Measurements from ENCODE around the gene C9. TPM values are rescaled to one million over a fixed set of nuclear protein-coding genes. Genes with fewer than 3 reads are reported as not detected.

C9 gene
- total and polyA plus RNA-seq, 2 experiments from 2014 or later, result not detected

GRCh38 chr5:39284552-39284951 is 79.7 kb downstream of the C9 start:
- H2AFZ ChIP-seq, result no peak overlapping the region
- H3K27ac Mint-ChIP-seq, result no peak overlapping the region
- peaks cover 25% of the 10 kb centered on the region for H3K36me3 Mint-ChIP-seq (ENCODE audit: low read depth)
- no peak overlapping the region for H3K4me3 Mint-ChIP-seq
- H3K9me2 ChIP-seq (ENCODE audit: insufficient read depth), result no peaks in the 10 kb centered on the region
- no peaks in the 10 kb centered on the region for H4K20me1 ChIP-seq (replicated peaks; ENCODE audit: insufficient read depth)
- H3K4me2 ChIP-seq, result no peak overlapping the region
- DNase-seq (ENCODE audit: low spot score) (no peak), ATAC-seq (no peak)
- H3K36me3 ChIP-seq (ENCODE audit: insufficient read depth), result no peaks in the 10 kb centered on the region
- H3F3A ChIP-seq (replicated peaks; ENCODE audit: low read depth), result no peaks in the 10 kb centered on the region
- TF ChIP-seq, protein P1, sequence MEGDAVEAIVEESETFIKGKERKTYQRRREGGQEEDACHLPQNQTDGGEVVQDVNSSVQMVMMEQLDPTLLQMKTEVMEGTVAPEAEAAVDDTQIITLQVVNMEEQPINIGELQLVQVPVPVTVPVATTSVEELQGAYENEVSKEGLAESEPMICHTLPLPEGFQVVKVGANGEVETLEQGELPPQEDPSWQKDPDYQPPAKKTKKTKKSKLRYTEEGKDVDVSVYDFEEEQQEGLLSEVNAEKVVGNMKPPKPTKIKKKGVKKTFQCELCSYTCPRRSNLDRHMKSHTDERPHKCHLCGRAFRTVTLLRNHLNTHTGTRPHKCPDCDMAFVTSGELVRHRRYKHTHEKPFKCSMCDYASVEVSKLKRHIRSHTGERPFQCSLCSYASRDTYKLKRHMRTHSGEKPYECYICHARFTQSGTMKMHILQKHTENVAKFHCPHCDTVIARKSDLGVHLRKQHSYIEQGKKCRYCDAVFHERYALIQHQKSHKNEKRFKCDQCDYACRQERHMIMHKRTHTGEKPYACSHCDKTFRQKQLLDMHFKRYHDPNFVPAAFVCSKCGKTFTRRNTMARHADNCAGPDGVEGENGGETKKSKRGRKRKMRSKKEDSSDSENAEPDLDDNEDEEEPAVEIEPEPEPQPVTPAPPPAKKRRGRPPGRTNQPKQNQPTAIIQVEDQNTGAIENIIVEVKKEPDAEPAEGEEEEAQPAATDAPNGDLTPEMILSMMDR (conservative IDR thresholded peaks at IDR 0.05; ENCODE audit: low read depth in 2 of 2), result no peak
- no peak overlapping the region for H3K4me3 ChIP-seq
- peaks cover 7% of the 10 kb centered on the region; the same call in 2 of the 3 replicates for H3K4me1 Mint-ChIP-seq
- no peaks in the 10 kb centered on the region for H3K4me1 ChIP-seq (ENCODE audit: insufficient read depth)
- H3K27ac ChIP-seq (ENCODE audit: low read depth), result no peak overlapping the region
- H3K9me3 Mint-ChIP-seq, result peaks cover 38% of the 10 kb centered on the region
- H3K79me2 ChIP-seq (replicated peaks; ENCODE audit: insufficient read depth), result no peaks in the 10 kb centered on the region
- no peaks in the 10 kb centered on the region for H3K27me3 Mint-ChIP-seq (ENCODE audit: insufficient read depth, low read depth, poor library complexity)
- H3K27me3 ChIP-seq (ENCODE audit: insufficient read depth), result no peaks in the 10 kb centered on the region

DNA sequence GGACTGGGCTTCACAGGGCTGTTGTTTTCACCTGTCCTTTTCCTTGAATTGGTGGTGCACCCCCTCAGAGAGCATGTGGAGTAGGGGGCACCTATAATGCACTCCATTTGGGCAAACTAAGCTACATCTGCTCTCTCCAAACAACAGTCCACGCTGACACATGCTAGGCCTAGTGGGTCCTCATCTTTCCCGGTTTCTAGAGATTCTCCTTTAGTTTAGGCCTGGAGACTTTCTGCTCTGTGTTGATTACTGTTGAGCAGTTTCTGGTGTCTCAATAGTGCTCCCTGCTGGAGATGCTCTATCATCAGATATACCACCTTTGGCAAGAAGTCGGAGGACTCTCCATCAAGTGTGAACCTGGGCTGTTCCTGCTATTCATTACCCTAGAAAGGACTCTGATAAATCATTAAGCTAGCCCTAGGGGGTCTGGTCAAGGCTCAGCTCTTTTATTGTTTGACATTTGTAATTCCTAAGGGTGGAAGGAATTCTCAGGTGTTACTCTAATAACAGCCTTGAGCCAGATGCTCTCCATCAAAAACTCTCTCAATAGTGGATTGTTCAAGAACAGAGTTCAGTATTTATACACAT is 81.0 kb downstream of the C9 start:
- H2AFZ ChIP-seq, result no peak overlapping the region
- DNase-seq (ENCODE audit: low spot score), result peak; percentile 83

More for the DNA sequence above, 81.0 kb downstream of the C9 start:
- no peak overlapping the region for H3K4me3 ChIP-seq
- ATAC-seq, result peak; percentile 99
- H3K27me3 Mint-ChIP-seq (ENCODE audit: insufficient read depth, low read depth, poor library complexity), result no peaks in the 10 kb centered on the region
- H3K9me2 ChIP-seq (ENCODE audit: insufficient read depth), result no peaks in the 10 kb centered on the region
- H3K4me1 Mint-ChIP-seq, result peaks cover 7% of the 10 kb centered on the region; the same call in 2 of the 3 replicates
- H3F3A ChIP-seq (replicated peaks; ENCODE audit: low read depth), result no peaks in the 10 kb centered on the region
- no peak overlapping the region for H3K4me2 ChIP-seq
- H3K9me3 Mint-ChIP-seq, result peaks cover 46% of the 10 kb centered on the region
- no peak overlapping the region for H3K4me3 Mint-ChIP-seq
- no peak overlapping the region for H3K27ac Mint-ChIP-seq
- TF ChIP-seq, protein P1 (conservative IDR thresholded peaks at IDR 0.05; ENCODE audit: low read depth in 2 of 2), result peak; percentile 75 to 77
- TF ChIP-seq, protein P2, sequence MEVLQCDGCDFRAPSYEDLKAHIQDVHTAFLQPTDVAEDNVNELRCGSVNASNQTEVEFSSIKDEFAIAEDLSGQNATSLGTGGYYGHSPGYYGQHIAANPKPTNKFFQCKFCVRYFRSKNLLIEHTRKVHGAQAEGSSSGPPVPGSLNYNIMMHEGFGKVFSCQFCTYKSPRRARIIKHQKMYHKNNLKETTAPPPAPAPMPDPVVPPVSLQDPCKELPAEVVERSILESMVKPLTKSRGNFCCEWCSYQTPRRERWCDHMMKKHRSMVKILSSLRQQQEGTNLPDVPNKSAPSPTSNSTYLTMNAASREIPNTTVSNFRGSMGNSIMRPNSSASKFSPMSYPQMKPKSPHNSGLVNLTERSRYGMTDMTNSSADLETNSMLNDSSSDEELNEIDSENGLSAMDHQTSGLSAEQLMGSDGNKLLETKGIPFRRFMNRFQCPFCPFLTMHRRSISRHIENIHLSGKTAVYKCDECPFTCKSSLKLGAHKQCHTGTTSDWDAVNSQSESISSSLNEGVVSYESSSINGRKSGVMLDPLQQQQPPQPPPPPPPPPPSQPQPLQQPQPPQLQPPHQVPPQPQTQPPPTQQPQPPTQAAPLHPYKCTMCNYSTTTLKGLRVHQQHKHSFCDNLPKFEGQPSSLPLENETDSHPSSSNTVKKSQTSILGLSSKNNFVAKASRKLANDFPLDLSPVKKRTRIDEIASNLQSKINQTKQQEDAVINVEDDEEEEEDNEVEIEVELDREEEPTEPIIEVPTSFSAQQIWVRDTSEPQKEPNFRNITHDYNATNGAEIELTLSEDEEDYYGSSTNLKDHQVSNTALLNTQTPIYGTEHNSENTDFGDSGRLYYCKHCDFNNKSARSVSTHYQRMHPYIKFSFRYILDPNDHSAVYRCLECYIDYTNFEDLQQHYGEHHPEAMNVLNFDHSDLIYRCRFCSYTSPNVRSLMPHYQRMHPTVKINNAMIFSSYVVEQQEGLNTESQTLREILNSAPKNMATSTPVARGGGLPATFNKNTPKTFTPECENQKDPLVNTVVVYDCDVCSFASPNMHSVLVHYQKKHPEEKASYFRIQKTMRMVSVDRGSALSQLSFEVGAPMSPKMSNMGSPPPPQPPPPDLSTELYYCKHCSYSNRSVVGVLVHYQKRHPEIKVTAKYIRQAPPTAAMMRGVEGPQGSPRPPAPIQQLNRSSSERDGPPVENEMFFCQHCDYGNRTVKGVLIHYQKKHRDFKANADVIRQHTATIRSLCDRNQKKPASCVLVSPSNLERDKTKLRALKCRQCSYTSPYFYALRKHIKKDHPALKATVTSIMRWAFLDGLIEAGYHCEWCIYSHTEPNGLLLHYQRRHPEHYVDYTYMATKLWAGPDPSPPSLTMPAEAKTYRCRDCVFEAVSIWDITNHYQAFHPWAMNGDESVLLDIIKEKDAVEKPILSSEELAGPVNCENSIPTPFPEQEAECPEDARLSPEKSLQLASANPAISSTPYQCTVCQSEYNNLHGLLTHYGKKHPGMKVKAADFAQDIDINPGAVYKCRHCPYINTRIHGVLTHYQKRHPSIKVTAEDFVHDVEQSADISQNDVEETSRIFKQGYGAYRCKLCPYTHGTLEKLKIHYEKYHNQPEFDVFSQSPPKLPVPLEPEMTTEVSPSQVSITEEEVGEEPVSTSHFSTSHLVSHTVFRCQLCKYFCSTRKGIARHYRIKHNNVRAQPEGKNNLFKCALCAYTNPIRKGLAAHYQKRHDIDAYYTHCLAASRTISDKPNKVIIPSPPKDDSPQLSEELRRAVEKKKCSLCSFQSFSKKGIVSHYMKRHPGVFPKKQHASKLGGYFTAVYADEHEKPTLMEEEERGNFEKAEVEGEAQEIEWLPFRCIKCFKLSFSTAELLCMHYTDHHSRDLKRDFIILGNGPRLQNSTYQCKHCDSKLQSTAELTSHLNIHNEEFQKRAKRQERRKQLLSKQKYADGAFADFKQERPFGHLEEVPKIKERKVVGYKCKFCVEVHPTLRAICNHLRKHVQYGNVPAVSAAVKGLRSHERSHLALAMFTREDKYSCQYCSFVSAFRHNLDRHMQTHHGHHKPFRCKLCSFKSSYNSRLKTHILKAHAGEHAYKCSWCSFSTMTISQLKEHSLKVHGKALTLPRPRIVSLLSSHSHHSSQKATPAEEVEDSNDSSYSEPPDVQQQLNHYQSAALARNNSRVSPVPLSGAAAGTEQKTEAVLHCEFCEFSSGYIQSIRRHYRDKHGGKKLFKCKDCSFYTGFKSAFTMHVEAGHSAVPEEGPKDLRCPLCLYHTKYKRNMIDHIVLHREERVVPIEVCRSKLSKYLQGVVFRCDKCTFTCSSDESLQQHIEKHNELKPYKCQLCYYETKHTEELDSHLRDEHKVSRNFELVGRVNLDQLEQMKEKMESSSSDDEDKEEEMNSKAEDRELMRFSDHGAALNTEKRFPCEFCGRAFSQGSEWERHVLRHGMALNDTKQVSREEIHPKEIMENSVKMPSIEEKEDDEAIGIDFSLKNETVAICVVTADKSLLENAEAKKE (CRISPR knock-in tag; IDR thresholded peaks at IDR 0.05), result no peak
- no peaks in the 10 kb centered on the region for H3K27me3 ChIP-seq (ENCODE audit: insufficient read depth)
- H3K36me3 Mint-ChIP-seq (ENCODE audit: low read depth), result peaks cover 25% of the 10 kb centered on the region
- no peak overlapping the region for H3K27ac ChIP-seq (ENCODE audit: low read depth)
- H3K4me1 ChIP-seq (ENCODE audit: insufficient read depth), result no peaks in the 10 kb centered on the region
- H4K20me1 ChIP-seq (replicated peaks; ENCODE audit: insufficient read depth), result no peaks in the 10 kb centered on the region
- H3K79me2 ChIP-seq (replicated peaks; ENCODE audit: insufficient read depth), result no peaks in the 10 kb centered on the region
- no peaks in the 10 kb centered on the region for H3K36me3 ChIP-seq (ENCODE audit: insufficient read depth)

Data from GM23338 (cell line).